Body of pancreas (tissue), 4 donors: Measurements from ENCODE around the gene AHR. TPM values are rescaled to one million over a fixed set of nuclear protein-coding genes. Genes with fewer than 3 reads are reported as not detected.

ENCODE experiments used
- ATAC-seq: fragments of 150-250 bp; one replicate; pipeline ENCODE4 v1.9.1; 2016
- DNase-seq, 4 donors: peaks; one replicate each; pipeline ENCODE4 v3.0.0-alpha.2; 2019
- H3K27ac ChIP-seq, 4 donors: fragments of 200-600 bp; sonication (generic); 1 replicate in 3 of 4; 2 replicates in 1 of 4; pipeline versions ENCODE4 v1.5.1 to v1.6.1; 2016 to 2019; ENCODE audit warnings: mild to moderate bottlenecking in 1 of 4, mixed read lengths in 1 of 4, moderate library complexity in 1 of 4
- H3K27me3 ChIP-seq, 2 donors: fragments of 200-600 bp; sonication (generic); one replicate each; pipeline ENCODE4 v1.6.0; 2016; ENCODE audit warnings: mild to moderate bottlenecking in 1 of 2
- H3K36me3 ChIP-seq, 2 donors: fragments of 200-600 bp; sonication (generic); replicated peaks in 1 of 2; 2 replicates each; pipeline ENCODE4 v1.5.1; 2016; ENCODE audit warnings: low read depth in 2 of 2; ENCODE audit not compliant: insufficient read depth in 1 of 2
- H3K4me1 ChIP-seq: fragments of 200-600 bp; sonication (generic); one replicate; pipeline ENCODE4 v1.6.0; 2016
- H3K4me3 ChIP-seq, 2 donors: fragments of 200-600 bp; sonication (generic); 1 replicate in 1 of 2; 2 replicates in 1 of 2; pipeline ENCODE4 v1.5.1; 2016 to 2019
- H3K9me3 ChIP-seq, 3 donors: fragments of 200-600 bp; sonication (generic); 1 replicate in 2 of 3; 2 replicates in 1 of 3; pipeline ENCODE4 v1.5.1; 2016
- POLR2A ChIP-seq, 3 donors: fragments of 450-650 bp; IDR thresholded peaks; one replicate each; pipeline ENCODE4 v1.6.1; 2016; ENCODE audit warnings: antibody characterized with exemption in 3 of 3, mild to moderate bottlenecking in 2 of 3
- WGBS, 2 donors: methylation state at CpG; one replicate each; pipeline ENCODE4 v1.1.5; 2017; 5-methylcytosine and 5-hydroxymethylcytosine counted together
- intact Hi-C: fragments of 100-400 bp; cut with DNase I; formaldehyde crosslinking; loops from one replicate; pipeline ENCODE4 v1.15.1; 2023
- total RNA-seq, 2 donors: library from RNA; depleted of rRNA; stranded (reverse); fragments of >200 nt; gene quantifications; one replicate each; pipeline ENCODE4 v1.1.0, GENCODE V29; 2016
- TF ChIP-seq, protein P1 (sequence below), 7 experiments: fragments of 450-650 bp in 4 of 7; fragments of 200-600 bp in 3 of 7; sonication (generic) in 3 of 7; IDR thresholded peaks; one replicate each; pipeline ENCODE4 v1.5.1; 2016 to 2019; ENCODE audit warnings: antibody characterized with exemption in 7 of 7

The AHR gene
- total RNA-seq, 2 donors from 2014 or later = 29.7 to 42.0 TPM

DNA sequence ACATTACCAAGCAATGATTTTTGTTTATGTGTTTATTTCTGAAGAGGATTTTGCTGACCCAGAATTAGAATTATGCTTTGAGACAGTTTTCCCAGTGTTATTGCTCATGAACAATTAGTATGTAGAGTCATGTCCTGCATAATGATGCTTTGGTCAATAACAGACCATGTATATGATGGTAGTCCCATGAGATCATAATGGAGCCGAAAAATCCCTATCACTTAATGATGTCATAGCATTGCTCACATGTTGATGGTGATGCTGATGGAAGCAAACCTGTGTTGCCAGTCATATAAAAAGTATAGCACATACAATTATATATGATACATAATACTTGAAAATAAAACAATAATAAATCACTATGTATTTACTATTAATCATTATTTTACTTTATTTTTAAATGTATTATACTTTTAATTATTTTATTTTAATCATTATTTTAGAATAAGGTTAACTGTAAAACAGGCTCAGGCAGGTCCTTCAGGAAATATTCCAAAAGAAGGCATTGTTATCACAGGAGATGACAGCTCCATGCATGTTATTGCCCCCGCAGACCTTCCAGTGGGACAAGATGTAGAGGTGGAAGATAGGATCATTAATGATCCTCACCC, 33.5 kb downstream of the AHR start:
- no peak overlapping the region for H3K4me3 ChIP-seq
- TF ChIP-seq, protein P1, sequence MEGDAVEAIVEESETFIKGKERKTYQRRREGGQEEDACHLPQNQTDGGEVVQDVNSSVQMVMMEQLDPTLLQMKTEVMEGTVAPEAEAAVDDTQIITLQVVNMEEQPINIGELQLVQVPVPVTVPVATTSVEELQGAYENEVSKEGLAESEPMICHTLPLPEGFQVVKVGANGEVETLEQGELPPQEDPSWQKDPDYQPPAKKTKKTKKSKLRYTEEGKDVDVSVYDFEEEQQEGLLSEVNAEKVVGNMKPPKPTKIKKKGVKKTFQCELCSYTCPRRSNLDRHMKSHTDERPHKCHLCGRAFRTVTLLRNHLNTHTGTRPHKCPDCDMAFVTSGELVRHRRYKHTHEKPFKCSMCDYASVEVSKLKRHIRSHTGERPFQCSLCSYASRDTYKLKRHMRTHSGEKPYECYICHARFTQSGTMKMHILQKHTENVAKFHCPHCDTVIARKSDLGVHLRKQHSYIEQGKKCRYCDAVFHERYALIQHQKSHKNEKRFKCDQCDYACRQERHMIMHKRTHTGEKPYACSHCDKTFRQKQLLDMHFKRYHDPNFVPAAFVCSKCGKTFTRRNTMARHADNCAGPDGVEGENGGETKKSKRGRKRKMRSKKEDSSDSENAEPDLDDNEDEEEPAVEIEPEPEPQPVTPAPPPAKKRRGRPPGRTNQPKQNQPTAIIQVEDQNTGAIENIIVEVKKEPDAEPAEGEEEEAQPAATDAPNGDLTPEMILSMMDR (IDR thresholded peaks at IDR 0.05) = no peak
- no peak for TF ChIP-seq POLR2A (IDR thresholded peaks at IDR 0.05)
- ATAC-seq (no peak), DNase-seq (no peak)
- H3K9me3 ChIP-seq = no peaks in the 10 kb centered on the region
- H3K27ac ChIP-seq = no peak overlapping the region
- peaks cover 0 to 22% of the 10 kb centered on the region in 2 donors for H3K36me3 ChIP-seq
- no peaks in the 10 kb centered on the region for H3K4me1 ChIP-seq
- WGBS, 2 donors = 90 to 93% methylated on average over 2 of the region's 2 CpGs
- intact Hi-C loops = no loop called here
- no peaks in the 10 kb centered on the region for H3K27me3 ChIP-seq

DNA sequence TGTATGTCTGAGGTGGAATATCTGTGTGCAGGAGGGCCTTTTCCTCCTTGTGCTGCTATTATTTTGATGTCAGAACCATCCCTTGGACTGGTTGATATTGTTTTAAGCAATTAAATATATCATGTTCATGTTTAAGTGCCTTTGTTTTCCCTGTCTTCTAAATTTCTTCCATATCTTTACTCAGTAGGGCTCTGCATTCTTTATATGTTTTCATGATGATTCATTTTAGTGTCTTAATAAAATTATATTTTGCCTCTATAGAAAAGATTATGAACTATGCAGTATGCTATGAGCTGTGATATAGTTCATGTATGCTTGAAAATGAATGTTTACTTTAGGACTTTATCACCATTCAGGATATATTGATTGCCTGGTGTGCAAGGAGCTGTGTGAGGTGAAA, 34.8 kb downstream of the AHR start:
- Histone ChIP-seq H3K27me3 (no peaks in the 10 kb centered on the region), H3K4me1 (no peaks in the 10 kb centered on the region), H3K36me3 (peaks cover 0 to 22% of the 10 kb centered on the region in 2 donors), H3K27ac (no peak overlapping the region), H3K4me3 (no peak overlapping the region), H3K9me3 (no peaks in the 10 kb centered on the region)
- intact Hi-C loops = no loop called here
- DNase-seq = no peak
- no peak for ATAC-seq
- TF ChIP-seq, protein P1 (IDR thresholded peaks at IDR 0.05) = no peak
- no peak for TF ChIP-seq POLR2A (IDR thresholded peaks at IDR 0.05)

DNA sequence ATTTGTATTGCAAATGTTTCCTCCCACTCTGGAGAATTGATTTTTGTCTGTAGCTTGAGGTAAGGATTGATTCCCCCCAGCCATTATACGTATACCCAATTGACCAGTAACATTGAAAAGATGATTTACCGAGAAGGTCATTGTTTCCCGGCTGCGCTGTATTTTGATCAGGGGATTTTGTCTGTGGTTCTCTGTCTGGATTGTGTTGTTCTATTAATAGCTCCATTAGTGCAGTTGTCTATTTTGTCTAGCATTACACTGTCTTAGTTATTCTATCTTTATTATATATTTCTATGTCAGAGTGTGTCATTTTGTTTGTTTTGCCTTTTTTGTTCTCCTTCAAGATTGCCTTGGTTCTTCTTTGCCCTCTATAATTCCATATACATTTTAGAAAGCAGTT, 37.7 kb downstream of the AHR start:
- 89 to 92% methylated on average over 4 of the region's 4 CpGs for WGBS, 2 donors
- H3K27ac ChIP-seq = no peak overlapping the region
- H3K9me3 ChIP-seq = no peaks in the 10 kb centered on the region
- TF ChIP-seq, protein P1 (IDR thresholded peaks at IDR 0.05) = no peak
- TF ChIP-seq POLR2A (IDR thresholded peaks at IDR 0.05) = no peak
- H3K36me3 ChIP-seq = peaks cover 0 to 19% of the 10 kb centered on the region in 2 donors
- intact Hi-C loops = no loop called here
- no peak for ATAC-seq
- no peaks in the 10 kb centered on the region for H3K27me3 ChIP-seq
- no peaks in the 10 kb centered on the region for H3K4me1 ChIP-seq
- DNase-seq = no peak
- no peak overlapping the region for H3K4me3 ChIP-seq

DNA sequence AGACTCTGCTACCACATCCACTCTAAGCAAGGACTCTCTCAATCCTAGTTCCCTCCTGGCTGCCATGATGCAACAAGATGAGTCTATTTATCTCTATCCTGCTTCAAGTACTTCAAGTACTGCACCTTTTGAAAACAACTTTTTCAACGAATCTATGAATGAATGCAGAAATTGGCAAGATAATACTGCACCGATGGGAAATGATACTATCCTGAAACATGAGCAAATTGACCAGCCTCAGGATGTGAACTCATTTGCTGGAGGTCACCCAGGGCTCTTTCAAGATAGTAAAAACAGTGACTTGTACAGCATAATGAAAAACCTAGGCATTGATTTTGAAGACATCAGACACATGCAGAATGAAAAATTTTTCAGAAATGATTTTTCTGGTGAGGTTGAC, 40.7 kb downstream of the AHR start:
- peaks cover 0 to 9% of the 10 kb centered on the region in 2 donors for H3K36me3 ChIP-seq
- DNase-seq (no peak), ATAC-seq (no peak)
- no peaks in the 10 kb centered on the region for H3K27me3 ChIP-seq
- intact Hi-C loops = no loop called here
- TF ChIP-seq POLR2A (IDR thresholded peaks at IDR 0.05) = no peak
- TF ChIP-seq, protein P1 (IDR thresholded peaks at IDR 0.05) = no peak
- no peak overlapping the region for H3K4me3 ChIP-seq
- H3K9me3 ChIP-seq = no peaks in the 10 kb centered on the region
- no peak overlapping the region for H3K27ac ChIP-seq
- 66 to 72% methylated on average over 2 of the region's 2 CpGs for WGBS, 2 donors
- no peaks in the 10 kb centered on the region for H3K4me1 ChIP-seq

DNA sequence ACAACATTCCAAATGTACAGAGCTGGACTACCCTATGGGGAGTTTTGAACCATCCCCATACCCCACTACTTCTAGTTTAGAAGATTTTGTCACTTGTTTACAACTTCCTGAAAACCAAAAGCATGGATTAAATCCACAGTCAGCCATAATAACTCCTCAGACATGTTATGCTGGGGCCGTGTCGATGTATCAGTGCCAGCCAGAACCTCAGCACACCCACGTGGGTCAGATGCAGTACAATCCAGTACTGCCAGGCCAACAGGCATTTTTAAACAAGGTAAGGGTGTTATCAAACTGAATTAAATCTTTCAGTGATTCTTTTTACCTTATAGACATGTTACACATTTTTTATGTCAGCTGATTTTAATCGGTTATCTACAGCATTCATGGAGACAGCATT, 41.5 kb downstream of the AHR start:
- no peak for ATAC-seq
- H3K4me1 ChIP-seq = no peaks in the 10 kb centered on the region
- H3K4me3 ChIP-seq = no peak overlapping the region
- no peak for DNase-seq
- H3K36me3 ChIP-seq = peaks cover 0 to 9% of the 10 kb centered on the region in 2 donors
- H3K27ac ChIP-seq = no peak overlapping the region
- no peaks in the 10 kb centered on the region for H3K9me3 ChIP-seq
- H3K27me3 ChIP-seq = no peaks in the 10 kb centered on the region
- intact Hi-C loops = no loop called here
- WGBS, 2 donors = 79 to 82% methylated on average over 4 of the region's 4 CpGs
- no peak for TF ChIP-seq POLR2A (IDR thresholded peaks at IDR 0.05)
- TF ChIP-seq, protein P1 (IDR thresholded peaks at IDR 0.05) = no peak
